HepG2 (cell line): ENCODE results near the gene CIAO3. TPM values are rescaled to one million over a fixed set of nuclear protein-coding genes. Genes with fewer than 3 reads are reported as not detected.

Source experiments
- ATAC-seq: fragments of 200-7000 bp; cut with Tn5 transposase; 3 replicates; pipeline ENCODE4 v1.9.1; 2020; ENCODE audit warnings: mild to moderate bottlenecking, moderate library complexity
- BruUV-seq: library from RNA; stranded (reverse); fragments of 400-500 nt; replicated peaks from 2 replicates; lab custom pipeline; 2021; lab: Mats Ljungman, UMichigan
- CTCF ChIA-PET: fragments of 300-600 bp; formaldehyde crosslinking; extraction: SDS; loops from one replicate; lab custom pipeline; 2021; ENCODE audit warnings: low total read pairs, inconsistent platforms, low intra/inter-chr PET ratio; lab: Yijun Ruan, JAX
- POLR2A ChIA-PET: fragments of 350-600 bp; sonication (Branson Sonifier 250); formaldehyde crosslinking; loops from one replicate; lab custom pipeline; 2020; ENCODE audit warnings: antibody characterized with exemption, inconsistent platforms; lab: Yijun Ruan, JAX
- DNase-seq: peaks from one replicate; pipeline ENCODE4 v3.0.0-alpha.2; 2015; ENCODE audit warnings: low spot score
- FAIRE-seq: peaks from 3 replicates; lab custom pipeline; 2011; peaks lifted over from hg19 to GRCh38; lab: Jason Lieb, UNC
- H2AFZ ChIP-seq: one replicate; pipeline ENCODE4 v1.6.1; 2011; ENCODE audit warnings: low read length, inconsistent platforms
- H3K27ac ChIP-seq: fragments of 300-600 bp; 3 replicates; pipeline ENCODE4 v1.8.0; 2011; ENCODE audit warnings: mixed run types, mild to moderate bottlenecking, mixed read lengths, low read length, inconsistent platforms; ENCODE audit not compliant: insufficient read depth; ENCODE audit errors: extremely low read length
- H3K27me3 ChIP-seq, 2 experiments: fragments of 200-600 bp in 1 of 2; 2 replicates in 1 of 2; 3 replicates in 1 of 2; pipeline versions ENCODE4 v1.6.0 to v1.8.0; 2011; ENCODE audit warnings: low read length in 2 of 2, mild to moderate bottlenecking in 2 of 2, moderate library complexity in 2 of 2, inconsistent platforms in 1 of 2; ENCODE audit not compliant: insufficient read depth in 2 of 2, control insufficient read depth in 1 of 2
- H3K36me3 ChIP-seq, 2 experiments: fragments of 200-600 bp in 1 of 2; replicated peaks in 1 of 2; 2 replicates in 1 of 2; 3 replicates in 1 of 2; pipeline versions ENCODE4 v1.5.1 to v1.8.0; 2011; ENCODE audit warnings: low read length in 2 of 2, inconsistent platforms in 1 of 2; ENCODE audit not compliant: insufficient read depth in 2 of 2, control insufficient read depth in 1 of 2
- H3K4me1 ChIP-seq: 2 replicates; pipeline ENCODE4 v1.5.1; 2012; ENCODE audit warnings: low read length, inconsistent platforms; ENCODE audit not compliant: insufficient read depth
- H3K4me2 ChIP-seq: 2 replicates; pipeline ENCODE4 v1.6.0; 2011; ENCODE audit warnings: low read depth, low read length, inconsistent platforms
- H3K4me3 ChIP-seq, 3 experiments: fragments of 200-600 bp in 1 of 3; sonication (generic), shearing (Covaris generic) in 1 of 3; replicated peaks in 1 of 3; 2 replicates each; pipeline ENCODE4 v1.5.1; 2011 to 2016; ENCODE audit warnings: low read length in 3 of 3, inconsistent platforms in 2 of 3, low read depth in 2 of 3, mild to moderate bottlenecking in 2 of 3, control low read depth in 1 of 3, mixed read lengths in 1 of 3; ENCODE audit not compliant: insufficient read depth in 1 of 3
- H3K79me2 ChIP-seq: one replicate; pipeline ENCODE4 v1.6.1; 2011; ENCODE audit warnings: low read length, inconsistent platforms; ENCODE audit not compliant: insufficient read depth
- H3K9ac ChIP-seq: 2 replicates; pipeline ENCODE4 v1.6.0; 2011; ENCODE audit warnings: mild to moderate bottlenecking, low read depth, low read length, inconsistent platforms; ENCODE audit not compliant: insufficient read depth
- H3K9me3 ChIP-seq: 2 replicates; pipeline ENCODE4 v1.5.1; 2012; ENCODE audit warnings: mild to moderate bottlenecking, low read length
- H4K20me1 ChIP-seq: 2 replicates; pipeline ENCODE4 v1.6.0; 2011; ENCODE audit warnings: inconsistent platforms, mild to moderate bottlenecking, low read length, moderate library complexity; ENCODE audit not compliant: insufficient read depth
- AGO2 ChIP-seq: fragments of 200-400 bp; formaldehyde crosslinking; optimal IDR thresholded peaks from 2 replicates; pipeline ENCODE3; 2017; ENCODE audit warnings: mild to moderate bottlenecking, low read depth, low read length, moderate library complexity
- ARHGAP35 ChIP-seq: sonication (generic); formaldehyde crosslinking; IDR thresholded peaks from 2 replicates; pipeline ENCODE4 v1.9.0; 2022; ENCODE audit warnings: mild to moderate bottlenecking, inconsistent platforms, moderate library complexity, missing genetic modification reagents, borderline replicate concordance
- ARNT ChIP-seq: fragments of 450-650 bp; IDR thresholded peaks from 2 replicates; pipeline ENCODE4 v1.6.1; 2017
- ELF3 ChIP-seq: IDR thresholded peaks from 2 replicates; pipeline ENCODE4 v1.6.1; 2016; ENCODE audit warnings: missing genetic modification reagents, missing compliant biosample characterization
- ETV6 ChIP-seq: sonication (generic); formaldehyde crosslinking; conservative IDR thresholded peaks from 2 replicates; pipeline ENCODE4 v1.4.0; 2020; ENCODE audit warnings: missing genetic modification reagents
- HDAC1 ChIP-seq: sonication (generic); formaldehyde crosslinking; IDR thresholded peaks from 2 replicates; pipeline ENCODE4 v1.5.1; 2020; ENCODE audit warnings: mild to moderate bottlenecking, missing genetic modification reagents
- JUN ChIP-seq: sonication (generic); formaldehyde crosslinking; IDR thresholded peaks from 2 replicates; pipeline ENCODE4 v1.4.0; 2020; ENCODE audit warnings: mild to moderate bottlenecking, missing genetic modification reagents
- KMT2B ChIP-seq: IDR thresholded peaks from 2 replicates; pipeline ENCODE4 v1.6.1; 2016; ENCODE audit warnings: missing genetic modification reagents, missing compliant biosample characterization
- NFIB ChIP-seq: sonication (generic); formaldehyde crosslinking; IDR thresholded peaks from 2 replicates; pipeline ENCODE4 v1.9.0; 2021; ENCODE audit warnings: missing genetic modification reagents, mild to moderate bottlenecking, borderline replicate concordance
- RBFOX2 ChIP-seq: fragments of 200-400 bp; formaldehyde crosslinking; IDR thresholded peaks from 2 replicates; pipeline ENCODE4 v1.6.1; 2017; ENCODE audit warnings: low read depth, mild to moderate bottlenecking, low read length
- SMARCC2 ChIP-seq: fragments of 450-650 bp; IDR thresholded peaks from 2 replicates; pipeline ENCODE4 v1.6.1; 2017; ENCODE audit warnings: antibody characterized with exemption, mild to moderate bottlenecking
- ZNF260 ChIP-seq: sonication (generic); formaldehyde crosslinking; IDR thresholded peaks from 2 replicates; pipeline ENCODE4 v1.4.0; 2020; ENCODE audit warnings: missing genetic modification reagents, low read depth, mild to moderate bottlenecking, borderline replicate concordance
- ZNF34 ChIP-seq: sonication (generic); formaldehyde crosslinking; IDR thresholded peaks from 2 replicates; pipeline ENCODE4 v1.4.0; 2020; ENCODE audit warnings: mild to moderate bottlenecking, missing genetic modification reagents, borderline replicate concordance
- ZNF792 ChIP-seq: IDR thresholded peaks from 2 replicates; pipeline ENCODE4 v1.6.1; 2016
- ZSCAN31 ChIP-seq: sonication (generic); formaldehyde crosslinking; IDR thresholded peaks from 2 replicates; pipeline ENCODE4 v1.5.0; 2020; ENCODE audit warnings: low read depth, mild to moderate bottlenecking, missing genetic modification reagents
- WGBS: methylation state at CpG from one replicate; pipeline ENCODE4 v1.1.6; 2017; ENCODE audit warnings: low lambda C conversion rate; 5-methylcytosine and 5-hydroxymethylcytosine counted together
- in situ Hi-C: cut with HindIII; loops from 2 replicates; pipeline ENCODE4 v1.10.0; 2017; ENCODE audit warnings: low pct_unique_long_range_greater_than_20kb; ENCODE audit not compliant: extremely low pct_ligation_motif_present
- intact Hi-C: fragments of 100-400 bp; cut with micrococcal nuclease; formaldehyde crosslinking; loops from one replicate; pipeline ENCODE4 v1.10.0; 2022; ENCODE audit not compliant: unreplicated experiment
- polyA plus RNA-seq, 8 experiments: library from polyadenylated mRNA; depleted of rRNA in 3 of 8; stranded (reverse) in 7 of 8; unstranded in 1 of 8; fragments of >200 nt; fragmentation: Illumina TruSeq in 4 of 8; extraction: Trizol in 4 of 8; gene quantifications; 2 replicates each; pipeline versions ENCODE4 v1.2.1 to v1.2.3, GENCODE V29; 2011 to 2016; ENCODE audit warnings: low read depth in 4 of 8, missing spikeins in 1 of 8, mixed read lengths in 1 of 8; ENCODE audit not compliant: insufficient read depth in 1 of 8
- total RNA-seq, 5 experiments: library from RNA; depleted of rRNA; stranded (reverse); fragments of >200 nt; fragmentation: Illumina TruSeq; extraction: Trizol; gene quantifications; 2 replicates each; pipeline ENCODE4 v1.2.3, GENCODE V29; 2016; ENCODE audit warnings: low read depth in 1 of 5
- TF ChIP-seq, protein P1 (sequence below): sonication (generic); formaldehyde crosslinking; IDR thresholded peaks from 2 replicates; pipeline ENCODE4 v1.5.0; 2020; ENCODE audit warnings: mild to moderate bottlenecking, missing genetic modification reagents
- TF ChIP-seq, protein P2 (sequence below): sonication (generic); IDR thresholded peaks from 2 replicates; pipeline ENCODE4 v1.6.1; 2016; ENCODE audit warnings: low read depth, borderline replicate concordance
- TF ChIP-seq, protein P3 (sequence below): sonication (generic); formaldehyde crosslinking; IDR thresholded peaks from 2 replicates; pipeline ENCODE4 v1.8.0; 2022; ENCODE audit warnings: missing genetic modification reagents, mild to moderate bottlenecking, moderate library complexity, borderline replicate concordance
- TF ChIP-seq, protein P4 (sequence below): sonication (generic); formaldehyde crosslinking; IDR thresholded peaks from 2 replicates; pipeline ENCODE4 v1.5.0; 2020; ENCODE audit warnings: missing genetic modification reagents, mild to moderate bottlenecking, borderline replicate concordance

CIAO3 gene
- total and polyA plus RNA-seq, 2 of the 13 experiments (the other 11 are each of a cell fraction or from before 2014, with no cell fraction given) = 21.7 to 25.0 TPM

DNA sequence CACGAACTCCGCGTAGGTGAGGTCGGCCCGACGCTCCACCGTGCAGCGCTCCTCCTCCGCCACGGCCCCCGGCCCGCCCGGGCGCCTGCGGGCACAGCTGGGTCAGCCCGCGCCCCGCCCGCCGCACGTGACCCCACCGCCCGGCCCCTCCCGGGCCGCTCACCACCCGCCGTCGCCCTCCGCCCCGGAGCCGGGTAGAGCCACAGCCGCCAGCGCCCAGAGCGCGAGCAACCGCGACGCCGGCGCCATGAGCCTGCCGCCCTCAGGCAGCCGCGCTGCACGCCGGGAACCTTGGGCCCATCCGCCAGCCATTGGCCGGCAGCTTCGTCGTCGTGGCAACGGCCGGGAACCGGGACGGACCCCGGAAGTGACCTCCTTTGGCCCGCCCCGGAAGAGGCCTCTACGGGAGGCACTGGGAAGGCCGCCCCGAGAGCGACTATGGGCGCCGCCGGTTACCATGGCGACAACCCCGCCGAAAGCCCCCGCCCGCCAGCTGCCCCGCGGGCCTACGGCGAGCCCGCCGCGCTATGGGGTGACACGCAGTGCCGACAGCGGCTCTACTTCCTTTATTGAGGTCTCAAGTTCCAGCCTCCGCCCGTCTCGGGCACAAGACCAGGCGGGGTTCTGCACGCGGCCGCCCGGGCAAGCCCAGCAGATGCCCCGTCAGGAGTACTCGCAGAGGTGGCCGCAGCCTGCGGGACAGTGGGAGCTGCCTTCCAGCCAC lies 56.6 kb downstream of the CIAO3 start, which contains the start of gene JMJD8:
TSS of gene JMJD8 (minus strand) at position 264 of the 724 bp plus-strand sequence. CDS start at position 249, 15 bp downstream.
- H3K4me1 ChIP-seq = peaks cover 23% of the 10 kb centered on the region
- no peak within 1 kb of the TSS for H3K27ac ChIP-seq
- H3K4me2 ChIP-seq = no peak within 1 kb of the TSS
- H3K9ac ChIP-seq = no peak within 1 kb of the TSS
- H3K4me3 ChIP-seq = no peak within 1 kb of the TSS
- no TSS peak for BruUV-seq
- ATAC-seq (no peak), DNase-seq (no peak), FAIRE-seq (no peak)
- H3K27me3 ChIP-seq = no peaks in the 10 kb centered on the region; a peak in 1 of 5 replicates
- intact Hi-C loops = no loop called here
- 0 out of 2 replicates have a peak, but pooled peaks cover 3% of the 10 kb centered on the region for H4K20me1 ChIP-seq
- in situ Hi-C loops = no loop called here
- H3K36me3 ChIP-seq = peaks cover 11 to 20% of the 10 kb centered on the region in 2 experiments; a peak in 4 of 5 replicates
- 98% methylated on average over 67 of the region's 91 CpGs for WGBS
- ChIA-PET CTCF (no interaction called here), POLR2A (no interaction called here)
- peaks cover 18% of the 10 kb centered on the region for H3K79me2 ChIP-seq
- no peak within 1 kb of the TSS for H2AFZ ChIP-seq
- no peaks in the 10 kb centered on the region for H3K9me3 ChIP-seq
- TF ChIP-seq RBFOX2 = peak; percentile 15
- TF ChIP-seq, protein P1, sequence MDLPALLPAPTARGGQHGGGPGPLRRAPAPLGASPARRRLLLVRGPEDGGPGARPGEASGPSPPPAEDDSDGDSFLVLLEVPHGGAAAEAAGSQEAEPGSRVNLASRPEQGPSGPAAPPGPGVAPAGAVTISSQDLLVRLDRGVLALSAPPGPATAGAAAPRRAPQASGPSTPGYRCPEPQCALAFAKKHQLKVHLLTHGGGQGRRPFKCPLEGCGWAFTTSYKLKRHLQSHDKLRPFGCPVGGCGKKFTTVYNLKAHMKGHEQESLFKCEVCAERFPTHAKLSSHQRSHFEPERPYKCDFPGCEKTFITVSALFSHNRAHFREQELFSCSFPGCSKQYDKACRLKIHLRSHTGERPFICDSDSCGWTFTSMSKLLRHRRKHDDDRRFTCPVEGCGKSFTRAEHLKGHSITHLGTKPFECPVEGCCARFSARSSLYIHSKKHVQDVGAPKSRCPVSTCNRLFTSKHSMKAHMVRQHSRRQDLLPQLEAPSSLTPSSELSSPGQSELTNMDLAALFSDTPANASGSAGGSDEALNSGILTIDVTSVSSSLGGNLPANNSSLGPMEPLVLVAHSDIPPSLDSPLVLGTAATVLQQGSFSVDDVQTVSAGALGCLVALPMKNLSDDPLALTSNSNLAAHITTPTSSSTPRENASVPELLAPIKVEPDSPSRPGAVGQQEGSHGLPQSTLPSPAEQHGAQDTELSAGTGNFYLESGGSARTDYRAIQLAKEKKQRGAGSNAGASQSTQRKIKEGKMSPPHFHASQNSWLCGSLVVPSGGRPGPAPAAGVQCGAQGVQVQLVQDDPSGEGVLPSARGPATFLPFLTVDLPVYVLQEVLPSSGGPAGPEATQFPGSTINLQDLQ (CRISPR knock-in tag) = no peak
- no peak for TF ChIP-seq JUN (CRISPR knock-in tag)
- TF ChIP-seq KMT2B (CRISPR knock-in tag) = no peak
- TF ChIP-seq ELF3 (CRISPR knock-in tag) = no peak
- TF ChIP-seq, protein P2, sequence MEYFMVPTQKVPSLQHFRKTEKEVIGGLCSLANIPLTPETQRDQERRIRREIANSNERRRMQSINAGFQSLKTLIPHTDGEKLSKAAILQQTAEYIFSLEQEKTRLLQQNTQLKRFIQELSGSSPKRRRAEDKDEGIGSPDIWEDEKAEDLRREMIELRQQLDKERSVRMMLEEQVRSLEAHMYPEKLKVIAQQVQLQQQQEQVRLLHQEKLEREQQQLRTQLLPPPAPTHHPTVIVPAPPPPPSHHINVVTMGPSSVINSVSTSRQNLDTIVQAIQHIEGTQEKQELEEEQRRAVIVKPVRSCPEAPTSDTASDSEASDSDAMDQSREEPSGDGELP = no peak
- no peak for TF ChIP-seq ETV6
- TF ChIP-seq, protein P3, sequence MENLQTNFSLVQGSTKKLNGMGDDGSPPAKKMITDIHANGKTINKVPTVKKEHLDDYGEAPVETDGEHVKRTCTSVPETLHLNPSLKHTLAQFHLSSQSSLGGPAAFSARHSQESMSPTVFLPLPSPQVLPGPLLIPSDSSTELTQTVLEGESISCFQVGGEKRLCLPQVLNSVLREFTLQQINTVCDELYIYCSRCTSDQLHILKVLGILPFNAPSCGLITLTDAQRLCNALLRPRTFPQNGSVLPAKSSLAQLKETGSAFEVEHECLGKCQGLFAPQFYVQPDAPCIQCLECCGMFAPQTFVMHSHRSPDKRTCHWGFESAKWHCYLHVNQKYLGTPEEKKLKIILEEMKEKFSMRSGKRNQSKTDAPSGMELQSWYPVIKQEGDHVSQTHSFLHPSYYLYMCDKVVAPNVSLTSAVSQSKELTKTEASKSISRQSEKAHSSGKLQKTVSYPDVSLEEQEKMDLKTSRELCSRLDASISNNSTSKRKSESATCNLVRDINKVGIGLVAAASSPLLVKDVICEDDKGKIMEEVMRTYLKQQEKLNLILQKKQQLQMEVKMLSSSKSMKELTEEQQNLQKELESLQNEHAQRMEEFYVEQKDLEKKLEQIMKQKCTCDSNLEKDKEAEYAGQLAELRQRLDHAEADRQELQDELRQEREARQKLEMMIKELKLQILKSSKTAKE (CRISPR knock-in tag) = no peak
- TF ChIP-seq ZNF260 = no peak
- no peak for TF ChIP-seq HDAC1 (CRISPR knock-in tag)
- no peak for TF ChIP-seq NFIB
- TF ChIP-seq AGO2 = peak; percentile 18
- no peak for TF ChIP-seq SMARCC2
- TF ChIP-seq, protein P4, sequence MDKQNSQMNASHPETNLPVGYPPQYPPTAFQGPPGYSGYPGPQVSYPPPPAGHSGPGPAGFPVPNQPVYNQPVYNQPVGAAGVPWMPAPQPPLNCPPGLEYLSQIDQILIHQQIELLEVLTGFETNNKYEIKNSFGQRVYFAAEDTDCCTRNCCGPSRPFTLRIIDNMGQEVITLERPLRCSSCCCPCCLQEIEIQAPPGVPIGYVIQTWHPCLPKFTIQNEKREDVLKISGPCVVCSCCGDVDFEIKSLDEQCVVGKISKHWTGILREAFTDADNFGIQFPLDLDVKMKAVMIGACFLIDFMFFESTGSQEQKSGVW (CRISPR knock-in tag) = no peak
- no peak for TF ChIP-seq ZNF792 (CRISPR knock-in tag)
- TF ChIP-seq ZNF34 = no peak
- no peak for TF ChIP-seq ZSCAN31 (CRISPR knock-in tag)
- TF ChIP-seq ARNT = no peak
- no peak for TF ChIP-seq ARHGAP35 (CRISPR knock-in tag)
